A549 treated with CORT108297 at 1 μM for 4 hours (cell line): Measurements from ENCODE around the gene PALM. TPM values are rescaled to one million over a fixed set of nuclear protein-coding genes. Genes with fewer than 3 reads are reported as not detected.

Experiments used
- total RNA-seq: library from RNA; stranded (reverse); fragments of 200-300 nt; extraction: Qiagen RNA extraction; gene quantifications from 5 replicates; pipeline ENCODE4 v1.2.3, GENCODE V29; 2022

PALM gene
- total RNA-seq: 11.5 to 17.8 TPM (median 15.2 TPM) in 5 replicates

GRCh38 chr19:708154-709143 is at the start of gene PALM:
Gene PALM (plus strand): TSS chr19:708935. CDS start chr19:709147, 212 bp downstream.

GRCh38 chr19:662962-663681 is 45.6 kb upstream of the PALM start, which contains the start of gene RNF126:
Gene RNF126 (minus strand): TSS chr19:663214. CDS start chr19:663121, 93 bp downstream.

GRCh38 chr19:676339-677105 is 32.2 kb upstream of the PALM start, which contains the start of gene FSTL3:
Gene FSTL3 (plus strand): TSS chr19:676392. CDS start chr19:676424, 32 bp downstream.

GRCh38 chr19:695352-695949 is 13.3 kb upstream of the PALM start, which contains the start of gene PRSS57:
Gene PRSS57 (minus strand): TSS chr19:695452. CDS start chr19:695430, 22 bp downstream.

GRCh38 chr19:750640-751423 is 42.1 kb downstream of the PALM start, which contains the start of gene MISP:
Gene MISP (plus strand): TSS chr19:751112. CDS start chr19:756947, 5,835 bp downstream.

GRCh38 chr19:796692-797527 is 88.2 kb downstream of the PALM start, which contains the start of gene PTBP1:
Gene PTBP1 (plus strand): TSS chr19:797452. CDS start chr19:797498, 46 bp downstream.

Other genes starting within 250 kb of the PALM start
- 0.52 to 1.4 TPM (median 1.1 TPM) in 5 replicates for gene SHC2, start 247.9 kb upstream of the PALM start, total RNA-seq
- gene MADCAM1, start 212.4 kb upstream of the PALM start, total RNA-seq: 0.23 to 0.39 TPM (median 0.33 TPM) in 5 replicates
- gene TPGS1, start 201.4 kb upstream of the PALM start, total RNA-seq: 8.1 to 17.5 TPM (median 17.2 TPM) in 5 replicates
- 67.1 to 108 TPM (median 103 TPM) in 5 replicates for gene CDC34, start 177.2 kb upstream of the PALM start, total RNA-seq
- gene GZMM, start 164.9 kb upstream of the PALM start, total RNA-seq: 0.15 to 0.57 TPM (median 0.36 TPM) in 5 replicates
- gene BSG, start 136.3 kb upstream of the PALM start, total RNA-seq: 715 to 760 TPM (median 743 TPM) in 5 replicates
- gene HCN2, start 119.1 kb upstream of the PALM start, total RNA-seq: 27.2 to 45.0 TPM (median 40.3 TPM) in 5 replicates
- gene POLRMT, start 75.4 kb upstream of the PALM start, total RNA-seq: 68.3 to 100 TPM (median 97.9 TPM) in 5 replicates
- 0.22 to 1.2 TPM (median 0.76 TPM) in 5 replicates for gene FGF22, start 69.1 kb upstream of the PALM start, total RNA-seq
- 45.1 to 75.9 TPM (median 71.8 TPM) in 5 replicates for gene RNF126, start 45.7 kb upstream of the PALM start, total RNA-seq
- 153 to 212 TPM (median 193 TPM) in 5 replicates for gene FSTL3, start 32.5 kb upstream of the PALM start, total RNA-seq
- 0.13 TPM in 1 of 5 replicates, not detected in the others for gene PRSS57, start 13.5 kb upstream of the PALM start, total RNA-seq
- gene MISP, start 42.2 kb downstream of the PALM start, total RNA-seq: 76.4 to 104 TPM (median 97.4 TPM) in 5 replicates
- gene PTBP1, start 88.5 kb downstream of the PALM start, total RNA-seq: 212 to 223 TPM (median 220 TPM) in 5 replicates
- 3.6 to 5.1 TPM (median 4.5 TPM) in 5 replicates for gene PLPPR3, start 113.0 kb downstream of the PALM start, total RNA-seq
- gene AZU1, start 118.9 kb downstream of the PALM start, total RNA-seq: 0.21 to 0.54 TPM (median 0.25 TPM) in 5 replicates
- gene PRTN3, start 132.1 kb downstream of the PALM start, total RNA-seq: 0.27 to 0.56 TPM (median 0.34 TPM) in 5 replicates
- gene ELANE, start 143.4 kb downstream of the PALM start, total RNA-seq: 0.12 TPM in 1 of 5 replicates, not detected in the others
- 8.5 to 24.7 TPM (median 24.1 TPM) in 5 replicates for gene CFD, start 150.7 kb downstream of the PALM start, total RNA-seq
- 11.3 to 22.3 TPM (median 21.5 TPM) in 5 replicates for gene MED16, start 184.3 kb downstream of the PALM start, total RNA-seq
- not detected in 5 replicates for gene RNU6-9, start 184.5 kb downstream of the PALM start, total RNA-seq
- gene R3HDM4, start 204.3 kb downstream of the PALM start, total RNA-seq: 25.4 to 43.0 TPM (median 40.9 TPM) in 5 replicates
- 0.14 to 0.82 TPM (median 0.52 TPM) in 5 replicates for gene KISS1R, start 208.4 kb downstream of the PALM start, total RNA-seq
- 5.1 to 6.6 TPM (median 6.1 TPM) in 5 replicates for gene ARID3A, start 217.1 kb downstream of the PALM start, total RNA-seq